BE2C (cell line): ENCODE measurements around the gene DAPK2.

Experiments used
- DNase-seq: peaks from one replicate; pipeline ENCODE4 v3.0.0-alpha.2; 2020
- H3K27me3 ChIP-seq: fragments of 250-450 bp; sonication (Bioruptor Pico); 2 replicates; pipeline ENCODE4 v1.5.1; 2020; ENCODE audit warnings: mild to moderate bottlenecking
- H3K36me3 ChIP-seq: fragments of 250-450 bp; sonication (Bioruptor Pico); 2 replicates; pipeline ENCODE4 v1.5.1; 2020; ENCODE audit warnings: mild to moderate bottlenecking
- H3K4me1 ChIP-seq: fragments of 250-450 bp; sonication (Bioruptor Pico); 2 replicates; pipeline ENCODE4 v1.5.1; 2020
- H3K4me3 ChIP-seq: 2 replicates; pipeline ENCODE4 v1.5.1; 2011; ENCODE audit warnings: low read depth, low read length
- H3K9me3 ChIP-seq: fragments of 250-450 bp; sonication (Bioruptor Pico); 2 replicates; pipeline ENCODE4 v1.5.1; 2020
- TF ChIP-seq, protein P1 (sequence below): IDR thresholded peaks from 2 replicates; pipeline ENCODE4 v1.5.1; 2012; ENCODE audit warnings: mild to moderate bottlenecking, low read depth, low read length

DAPK2 gene

DNA sequence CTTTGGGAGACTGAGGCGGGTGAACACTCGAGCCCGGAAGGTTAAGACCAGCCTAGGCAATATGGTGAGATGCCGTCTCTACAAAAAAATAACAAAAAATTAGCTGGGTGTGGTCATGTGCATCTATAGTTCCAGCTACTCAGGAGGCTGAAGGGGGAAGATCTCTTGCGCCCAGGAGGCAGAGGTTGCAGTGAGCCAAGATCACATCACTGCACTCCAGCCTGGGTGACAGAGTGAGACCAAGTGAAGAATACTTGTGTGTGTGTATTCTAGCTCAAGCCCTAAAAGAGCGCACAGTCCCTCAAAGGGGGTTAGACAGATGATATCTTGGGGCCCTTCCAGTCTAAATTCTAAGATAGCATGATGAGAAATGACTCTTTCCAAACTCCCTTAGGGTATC, 23.7 kb downstream of the DAPK2 start:
- no peaks in the 10 kb centered on the region for H3K9me3 ChIP-seq
- no peaks in the 10 kb centered on the region for H3K27me3 ChIP-seq
- no peak for DNase-seq
- TF ChIP-seq, protein P1, sequence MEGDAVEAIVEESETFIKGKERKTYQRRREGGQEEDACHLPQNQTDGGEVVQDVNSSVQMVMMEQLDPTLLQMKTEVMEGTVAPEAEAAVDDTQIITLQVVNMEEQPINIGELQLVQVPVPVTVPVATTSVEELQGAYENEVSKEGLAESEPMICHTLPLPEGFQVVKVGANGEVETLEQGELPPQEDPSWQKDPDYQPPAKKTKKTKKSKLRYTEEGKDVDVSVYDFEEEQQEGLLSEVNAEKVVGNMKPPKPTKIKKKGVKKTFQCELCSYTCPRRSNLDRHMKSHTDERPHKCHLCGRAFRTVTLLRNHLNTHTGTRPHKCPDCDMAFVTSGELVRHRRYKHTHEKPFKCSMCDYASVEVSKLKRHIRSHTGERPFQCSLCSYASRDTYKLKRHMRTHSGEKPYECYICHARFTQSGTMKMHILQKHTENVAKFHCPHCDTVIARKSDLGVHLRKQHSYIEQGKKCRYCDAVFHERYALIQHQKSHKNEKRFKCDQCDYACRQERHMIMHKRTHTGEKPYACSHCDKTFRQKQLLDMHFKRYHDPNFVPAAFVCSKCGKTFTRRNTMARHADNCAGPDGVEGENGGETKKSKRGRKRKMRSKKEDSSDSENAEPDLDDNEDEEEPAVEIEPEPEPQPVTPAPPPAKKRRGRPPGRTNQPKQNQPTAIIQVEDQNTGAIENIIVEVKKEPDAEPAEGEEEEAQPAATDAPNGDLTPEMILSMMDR, result no peak
- no peaks in the 10 kb centered on the region for H3K4me1 ChIP-seq
- H3K36me3 ChIP-seq, result no peaks in the 10 kb centered on the region
- H3K4me3 ChIP-seq, result no peak overlapping the region

DNA sequence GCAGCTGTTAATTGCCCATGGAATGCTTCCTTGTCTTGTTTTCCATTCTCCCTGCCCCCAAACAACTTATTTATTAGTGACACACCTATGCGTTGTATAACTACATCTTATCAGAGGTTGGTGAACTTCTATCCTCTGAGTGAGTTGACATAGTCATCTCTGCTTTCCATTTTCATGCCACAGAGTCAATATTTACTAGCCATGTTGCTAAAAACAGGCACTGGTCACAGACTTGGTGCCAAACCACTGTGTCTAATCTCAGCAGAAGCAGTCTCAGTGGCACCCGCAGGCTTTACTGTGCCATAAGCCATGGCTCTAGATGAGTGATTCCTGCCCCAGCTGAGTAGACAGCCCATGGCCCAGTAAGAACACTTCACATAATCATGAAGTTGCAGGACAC, 26.5 kb downstream of the DAPK2 start:
- Histone ChIP-seq H3K9me3 (no peaks in the 10 kb centered on the region), H3K4me1 (no peaks in the 10 kb centered on the region), H3K27me3 (no peaks in the 10 kb centered on the region), H3K36me3 (no peaks in the 10 kb centered on the region), H3K4me3 (no peak overlapping the region)
- DNase-seq, result no peak
- TF ChIP-seq, protein P1, result no peak

DNA sequence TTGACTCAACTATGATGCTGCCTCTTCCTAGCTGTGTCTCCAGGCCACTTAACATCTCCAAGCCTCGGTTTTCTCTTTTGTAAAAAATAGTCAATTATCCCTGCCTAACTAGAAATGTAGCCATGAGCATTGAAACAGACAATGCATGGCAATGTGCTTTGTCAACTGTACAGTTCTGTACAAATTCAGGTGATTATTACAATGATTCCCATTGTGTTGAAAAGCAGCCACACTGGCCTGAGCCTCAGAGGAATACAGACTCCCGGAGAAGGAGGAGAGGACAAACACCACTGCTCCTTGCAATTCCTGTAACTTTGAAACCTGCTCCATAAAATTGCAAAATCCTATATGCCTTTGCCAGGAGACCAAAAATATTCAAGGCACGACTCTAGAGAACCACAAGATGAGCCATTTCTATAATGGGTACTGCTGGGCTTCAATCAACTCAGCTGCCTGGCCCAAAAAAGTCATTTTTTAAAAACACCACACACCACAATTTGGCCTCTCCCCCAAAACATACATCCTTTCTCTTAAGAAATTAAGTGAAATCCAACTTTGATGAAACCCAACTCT, 28.6 kb downstream of the DAPK2 start:
- no peak overlapping the region for H3K4me3 ChIP-seq
- TF ChIP-seq, protein P1, result no peak
- no peaks in the 10 kb centered on the region for H3K4me1 ChIP-seq
- H3K27me3 ChIP-seq, result no peaks in the 10 kb centered on the region
- H3K9me3 ChIP-seq, result no peaks in the 10 kb centered on the region
- no peaks in the 10 kb centered on the region for H3K36me3 ChIP-seq
- DNase-seq, result no peak

DNA sequence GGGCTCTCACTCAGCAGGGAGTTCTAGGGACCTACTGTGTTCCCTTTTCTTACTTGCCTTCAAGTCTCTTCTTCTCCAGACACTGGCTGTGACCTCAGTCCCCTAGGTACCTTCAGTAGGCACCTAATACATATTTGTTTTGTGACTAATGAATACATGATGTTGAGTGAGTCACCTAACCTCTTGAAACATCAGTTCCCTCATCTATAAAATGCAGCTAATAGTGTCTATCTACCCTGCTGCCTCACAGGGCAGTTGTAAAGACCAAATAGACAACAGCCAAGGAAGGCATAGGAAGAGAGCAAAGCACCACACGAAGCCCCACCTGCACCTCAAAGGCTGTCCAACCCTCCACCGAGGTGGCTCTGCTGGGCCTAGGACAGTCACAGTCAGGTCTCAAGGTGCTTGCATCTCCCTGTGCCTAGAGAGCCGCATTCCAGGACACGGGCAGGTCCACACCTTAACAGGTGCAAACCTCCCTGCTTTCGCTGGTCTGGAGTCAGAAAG, 29.1 kb downstream of the DAPK2 start:
- Histone ChIP-seq H3K9me3 (no peaks in the 10 kb centered on the region), H3K4me3 (no peak overlapping the region), H3K27me3 (no peaks in the 10 kb centered on the region), H3K36me3 (no peaks in the 10 kb centered on the region), H3K4me1 (no peaks in the 10 kb centered on the region)
- no peak for DNase-seq
- TF ChIP-seq, protein P1, result no peak

DNA sequence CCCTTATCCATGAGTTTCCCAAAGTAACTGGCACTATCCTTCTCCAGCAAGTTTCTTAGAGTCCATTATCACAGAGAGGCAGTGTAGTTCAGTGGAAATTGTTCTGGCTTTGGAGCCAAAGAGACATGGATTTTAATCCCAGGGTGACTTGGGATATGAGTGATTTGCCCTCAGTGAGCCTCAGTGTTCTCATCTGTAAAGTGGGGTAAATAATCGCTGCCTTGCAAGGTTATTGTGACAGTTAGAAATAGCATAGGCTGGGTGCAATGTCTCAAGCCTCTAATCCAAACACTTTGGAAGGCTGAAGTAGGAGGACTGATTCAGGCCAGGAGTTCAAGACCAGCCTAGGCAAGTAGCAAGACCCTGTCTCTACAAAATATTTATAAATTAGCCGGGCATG, 30.0 kb downstream of the DAPK2 start:
- DNase-seq, result no peak
- H3K36me3 ChIP-seq, result no peaks in the 10 kb centered on the region
- no peaks in the 10 kb centered on the region for H3K4me1 ChIP-seq
- TF ChIP-seq, protein P1, result no peak
- no peaks in the 10 kb centered on the region for H3K27me3 ChIP-seq
- no peak overlapping the region for H3K4me3 ChIP-seq
- no peaks in the 10 kb centered on the region for H3K9me3 ChIP-seq

DNA sequence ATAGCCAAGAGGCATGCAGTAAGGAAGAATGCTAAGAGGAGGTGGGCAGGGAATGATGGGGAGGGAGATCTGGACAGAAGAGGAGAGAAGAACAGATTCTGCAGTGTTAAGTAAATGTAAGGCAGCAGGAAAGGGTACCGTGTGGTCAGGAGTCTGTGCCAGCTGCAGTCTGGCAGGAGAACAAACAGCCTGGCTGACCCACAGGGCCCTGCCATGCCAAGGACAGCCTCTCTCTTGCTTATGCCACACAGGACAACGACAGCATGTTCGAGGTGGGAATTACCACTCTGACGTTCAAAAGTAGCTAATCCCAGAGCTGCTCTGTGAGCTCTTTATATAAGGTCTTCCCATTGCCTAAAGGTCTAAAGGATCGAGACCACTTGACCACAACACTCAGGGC, 31.3 kb downstream of the DAPK2 start:
- Histone ChIP-seq H3K4me3 (no peak overlapping the region), H3K27me3 (no peaks in the 10 kb centered on the region), H3K4me1 (no peaks in the 10 kb centered on the region), H3K9me3 (no peaks in the 10 kb centered on the region), H3K36me3 (no peaks in the 10 kb centered on the region)
- TF ChIP-seq, protein P1, result no peak
- no peak for DNase-seq
